Gastrocnemius medialis (tissue), 4 donors: ENCODE results near the gene SEC23B. TPM values are rescaled to one million over a fixed set of nuclear protein-coding genes. Genes with fewer than 3 reads are reported as not detected.

ENCODE experiments used
- ATAC-seq, 2 donors: fragments of 150-250 bp; one replicate each; pipeline ENCODE4 v1.9.1; 2016
- DNase-seq, 2 donors: peaks; one replicate each; pipeline ENCODE4 v3.0.0-alpha.2; 2019
- H3K27ac ChIP-seq, 4 donors: fragments of 200-600 bp; sonication (generic); 1 replicate in 1 of 4; 2 replicates in 3 of 4; pipeline ENCODE4 v1.5.1; 2016 to 2018; ENCODE audit warnings: mild to moderate bottlenecking in 2 of 4, moderate library complexity in 1 of 4
- H3K27me3 ChIP-seq, 3 donors: fragments of 200-600 bp; sonication (generic) in 2 of 3; 1 replicate in 1 of 3; 2 replicates in 2 of 3; pipeline versions ENCODE4 v1.5.1 to v1.6.0; 2016 to 2019; ENCODE audit warnings: mild to moderate bottlenecking in 1 of 3, moderate library complexity in 1 of 3
- H3K36me3 ChIP-seq, 2 donors: fragments of 200-600 bp; sonication (generic) in 1 of 2; one replicate each; pipeline ENCODE4 v1.5.1; 2017 to 2018
- H3K4me1 ChIP-seq, 2 donors: fragments of 200-600 bp; sonication (generic) in 1 of 2; one replicate each; pipeline ENCODE4 v1.5.1; 2016 to 2017; ENCODE audit warnings: mild to moderate bottlenecking in 2 of 2
- H3K4me3 ChIP-seq, 4 donors: fragments of 200-600 bp; sonication (generic) in 3 of 4; 1 replicate in 1 of 4; 2 replicates in 3 of 4; pipeline ENCODE4 v1.5.1; 2016 to 2019; ENCODE audit warnings: mild to moderate bottlenecking in 2 of 4
- H3K9me3 ChIP-seq, 3 donors: fragments of 200-600 bp; sonication (generic) in 2 of 3; 1 replicate in 1 of 3; 2 replicates in 2 of 3; pipeline ENCODE4 v1.5.1; 2016 to 2019
- CTCF ChIP-seq, 5 experiments: fragments of 450-650 bp in 3 of 5; fragments of 200-600 bp in 2 of 5; sonication (generic) in 2 of 5; IDR thresholded peaks in 4 of 5; conservative IDR thresholded peaks in 1 of 5; 1 replicate in 4 of 5; 2 replicates in 1 of 5; pipeline ENCODE4 v1.5.1; 2016 to 2019; ENCODE audit warnings: antibody characterized with exemption in 5 of 5, mild to moderate bottlenecking in 3 of 5, moderate library complexity in 3 of 5
- POLR2A ChIP-seq, 2 donors: fragments of 450-650 bp; IDR thresholded peaks; one replicate each; pipeline ENCODE4 v1.6.1; 2017; ENCODE audit warnings: antibody characterized with exemption in 2 of 2, mild to moderate bottlenecking in 2 of 2, moderate library complexity in 2 of 2
- in situ Hi-C, 4 donors: fragments of 200-750 bp; cut with MboI; loops; one replicate each; pipeline versions ENCODE4 v1.15.0 to v1.8.0; 2017; ENCODE audit warnings: low sequenced_read_pairs in 4 of 4
- intact Hi-C: fragments of 100-400 bp; cut with DNase I; formaldehyde crosslinking; loops from one replicate; pipeline ENCODE4 v1.15.1; 2023; ENCODE audit warnings: low total_unique reads
- total RNA-seq, 4 donors: library from RNA; depleted of rRNA; stranded (reverse); fragments of >200 nt; gene quantifications; one replicate each; pipeline versions ENCODE4 v1.1.0 to v1.2.3, GENCODE V29; 2016

Gene SEC23B
- total RNA-seq, 4 donors from 2014 or later = 7.2 to 10.7 (median 8.1) TPM

GRCh38 chr20:18527339-18527738, 19.6 kb downstream of the SEC23B start:
- in situ Hi-C loops (no loop called here), intact Hi-C loops (no loop called here)
- DNase-seq (no peak), ATAC-seq (no peak)
- Histone ChIP-seq H3K27me3 (no peaks in the 10 kb centered on the region), H3K36me3 (peaks cover 5 to 78% of the 10 kb centered on the region in 2 donors), H3K27ac (peak overlapping the region in 2 of 4 donors; percentile 40 to 63), H3K4me1 (no peaks in the 10 kb centered on the region), H3K9me3 (no peaks in the 10 kb centered on the region), H3K4me3 (no peak overlapping the region)
- TF ChIP-seq POLR2A (IDR thresholded peaks at IDR 0.05) (no peak), CTCF (IDR thresholded peaks at IDR 0.05 in 4 of 5, conservative IDR thresholded peaks at IDR 0.05 in 1 of 5) (no peak)

GRCh38 chr20:18527836-18528235, 20.1 kb downstream of the SEC23B start:
- ATAC-seq (no peak), DNase-seq (no peak)
- in situ Hi-C loops = no loop called here
- Histone ChIP-seq H3K27ac (peak overlapping the region in 2 of 4 donors; percentile 40 to 63), H3K9me3 (no peaks in the 10 kb centered on the region), H3K27me3 (no peaks in the 10 kb centered on the region), H3K4me1 (no peaks in the 10 kb centered on the region), H3K4me3 (no peak overlapping the region), H3K36me3 (peaks cover 5 to 83% of the 10 kb centered on the region in 2 donors)
- TF ChIP-seq POLR2A (IDR thresholded peaks at IDR 0.05) = no peak
- TF ChIP-seq CTCF (IDR thresholded peaks at IDR 0.05 in 4 of 5, conservative IDR thresholded peaks at IDR 0.05 in 1 of 5) = no peak
- intact Hi-C loops = no loop called here

GRCh38 chr20:18529041-18529440, 21.3 kb downstream of the SEC23B start:
- no peak for DNase-seq
- intact Hi-C loops (no loop called here), in situ Hi-C loops (no loop called here)
- Histone ChIP-seq H3K27ac (no peak overlapping the region), H3K9me3 (no peaks in the 10 kb centered on the region), H3K4me1 (no peaks in the 10 kb centered on the region), H3K36me3 (peaks cover 5 to 95% of the 10 kb centered on the region in 2 donors), H3K4me3 (no peak overlapping the region), H3K27me3 (no peaks in the 10 kb centered on the region)
- TF ChIP-seq CTCF (IDR thresholded peaks at IDR 0.05 in 4 of 5, conservative IDR thresholded peaks at IDR 0.05 in 1 of 5) = no peak
- no peak for TF ChIP-seq POLR2A (IDR thresholded peaks at IDR 0.05)
- no peak for ATAC-seq

- H3K27me3 ChIP-seq = no peaks in the 10 kb centered on the region
- no peak for TF ChIP-seq CTCF (IDR thresholded peaks at IDR 0.05 in 4 of 5, conservative IDR thresholded peaks at IDR 0.05 in 1 of 5)
- intact Hi-C loops (no loop called here), in situ Hi-C loops (no loop called here)
- no peaks in the 10 kb centered on the region for H3K4me1 ChIP-seq
- DNase-seq = no peak
- no peak overlapping the region for H3K27ac ChIP-seq
- ATAC-seq = no peak
- H3K4me3 ChIP-seq = no peak overlapping the region
- peaks cover 0 to 88% of the 10 kb centered on the region in 2 donors for H3K36me3 ChIP-seq
- no peaks in the 10 kb centered on the region for H3K9me3 ChIP-seq
Measured at GRCh38 chr20:18532626-18533025, 24.9 kb downstream of the SEC23B start.

- ATAC-seq = no peak
- intact Hi-C loops (no loop called here), in situ Hi-C loops (no loop called here)
- TF ChIP-seq CTCF (IDR thresholded peaks at IDR 0.05 in 4 of 5, conservative IDR thresholded peaks at IDR 0.05 in 1 of 5) (no peak), POLR2A (IDR thresholded peaks at IDR 0.05) (no peak)
- no peak overlapping the region for H3K27ac ChIP-seq
- H3K27me3 ChIP-seq = no peaks in the 10 kb centered on the region
- H3K4me3 ChIP-seq = no peak overlapping the region
- no peaks in the 10 kb centered on the region for H3K9me3 ChIP-seq
- peaks cover 0 to 80% of the 10 kb centered on the region in 2 donors for H3K36me3 ChIP-seq
- no peaks in the 10 kb centered on the region for H3K4me1 ChIP-seq
- no peak for DNase-seq
Measured at GRCh38 chr20:18533491-18533890, 25.8 kb downstream of the SEC23B start.
